Fibroblast of lung (primary cell): ENCODE data around the gene ZNF543. TPM values are rescaled to one million over a fixed set of nuclear protein-coding genes. Genes with fewer than 3 reads are reported as not detected.

ENCODE experiments used
- DNase-seq, 2 donors: peaks; one replicate each; pipeline versions ENCODE4 v3.0.0 to v3.0.0-alpha.2; 2010; ENCODE audit warnings: low read depth in 2 of 2
- H2AFZ ChIP-seq: 2 replicates; pipeline ENCODE4 v1.5.1; 2012; ENCODE audit warnings: low read length, control low read depth, inconsistent platforms
- H3K27ac ChIP-seq: 2 replicates; pipeline ENCODE4 v1.5.1; 2011; ENCODE audit warnings: low read length, control low read depth; ENCODE audit not compliant: insufficient read depth
- H3K27me3 ChIP-seq: 2 replicates; pipeline ENCODE4 v1.5.1; 2011; ENCODE audit warnings: mild to moderate bottlenecking, low read length; ENCODE audit not compliant: control insufficient read depth, insufficient read depth
- H3K36me3 ChIP-seq: 2 replicates; pipeline ENCODE4 v1.5.1; 2011; ENCODE audit warnings: low read length; ENCODE audit not compliant: control insufficient read depth, insufficient read depth
- H3K4me1 ChIP-seq: 2 replicates; pipeline ENCODE4 v1.5.1; 2011; ENCODE audit warnings: low read length; ENCODE audit not compliant: control insufficient read depth, insufficient read depth; ENCODE audit errors: extremely low read depth
- H3K4me2 ChIP-seq: 2 replicates; pipeline ENCODE4 v1.5.1; 2011; ENCODE audit warnings: low read length, control low read depth; ENCODE audit not compliant: insufficient read depth; ENCODE audit errors: extremely low read depth
- H3K4me3 ChIP-seq, 4 experiments: fragments of 200-600 bp in 1 of 4; sonication (generic) in 1 of 4; replicated peaks in 1 of 4; 2 replicates each; pipeline ENCODE4 v1.5.1; 2011 to 2016; ENCODE audit warnings: low read length in 4 of 4, low read depth in 3 of 4, mild to moderate bottlenecking in 3 of 4, control low read depth in 2 of 4, inconsistent platforms in 1 of 4, mixed read lengths in 1 of 4; ENCODE audit not compliant: insufficient read depth in 1 of 4; ENCODE audit errors: control extremely low read depth in 1 of 4
- H3K79me2 ChIP-seq: 2 replicates; pipeline ENCODE4 v1.5.1; 2012; ENCODE audit warnings: mild to moderate bottlenecking, low read length, inconsistent platforms; ENCODE audit not compliant: control insufficient read depth, insufficient read depth
- H3K9ac ChIP-seq: 2 replicates; pipeline ENCODE4 v1.5.1; 2011; ENCODE audit warnings: mild to moderate bottlenecking, low read length, control low read depth; ENCODE audit not compliant: insufficient read depth
- H3K9me3 ChIP-seq: 2 replicates; pipeline ENCODE4 v1.5.1; 2012; ENCODE audit warnings: low read depth, low read length; ENCODE audit not compliant: control insufficient read depth, insufficient read depth
- H4K20me1 ChIP-seq: 2 replicates; pipeline ENCODE4 v1.5.1; 2011; ENCODE audit warnings: low read length; ENCODE audit not compliant: control insufficient read depth, insufficient read depth; ENCODE audit errors: extremely low read depth
- CTCF ChIP-seq, 2 donors: IDR thresholded peaks in 1 of 2; conservative IDR thresholded peaks in 1 of 2; 1 replicate in 1 of 2; 2 replicates in 1 of 2; pipeline ENCODE4 v1.5.1; 2011 to 2012; ENCODE audit warnings: low read length in 2 of 2, control low read depth in 1 of 2, inconsistent platforms in 1 of 2, low read depth in 1 of 2, mild to moderate bottlenecking in 1 of 2
- EZH2 ChIP-seq: IDR thresholded peaks from 2 replicates; pipeline ENCODE4 v1.5.1; 2012; ENCODE audit warnings: low read length, control low read depth, mild to moderate bottlenecking; ENCODE audit errors: missing control alignments
- polyA plus RNA-seq, 2 donors: library from polyadenylated mRNA; depleted of rRNA in 1 of 2; stranded (reverse) in 1 of 2; unstranded in 1 of 2; fragments of >200 nt; gene quantifications; 2 replicates each; pipeline ENCODE4 v1.2.1, GENCODE V29; 2011 to 2012; ENCODE audit warnings: missing spikeins in 1 of 2
- total RNA-seq: library from RNA; depleted of rRNA; stranded (reverse); fragments of >200 nt; gene quantifications from 2 replicates; pipeline ENCODE4 v1.2.1, GENCODE V29; 2014

ZNF543 gene
- total and polyA plus RNA-seq, 2 donors (not counting 1 experiment from before 2014, with no cell fraction given): 2.8 to 12.9 TPM

GRCh38 chr19:57293719-57294118 is 26.6 kb upstream of the ZNF543 start:
- H3K4me2 ChIP-seq: no peak overlapping the region
- peaks cover 6% of the 10 kb centered on the region for H3K9me3 ChIP-seq
- H3K27ac ChIP-seq: no peak overlapping the region
- TF ChIP-seq EZH2: no peak
- TF ChIP-seq CTCF (conservative IDR thresholded peaks at IDR 0.05 in 1 of 2, IDR thresholded peaks at IDR 0.05 in 1 of 2; ENCODE audit: low read depth in 1 of 2, low read length in 2 of 2): no peak
- no peaks in the 10 kb centered on the region for H3K4me1 ChIP-seq
- H2AFZ ChIP-seq: no peak overlapping the region
- no peaks in the 10 kb centered on the region for H3K27me3 ChIP-seq
- H3K4me3 ChIP-seq: no peak overlapping the region
- peaks cover 34% of the 10 kb centered on the region for H3K79me2 ChIP-seq
- no peak overlapping the region for H3K9ac ChIP-seq
- no peaks in the 10 kb centered on the region for H4K20me1 ChIP-seq
- no peak for DNase-seq
- H3K36me3 ChIP-seq: peaks cover 23% of the 10 kb centered on the region

GRCh38 chr19:57302020-57302465 is 18.2 kb upstream of the ZNF543 start:
- H3K9ac ChIP-seq: no peak overlapping the region
- peak overlapping the region; percentile 18 for H3K4me2 ChIP-seq
- H3K27ac ChIP-seq: peak overlapping the region; percentile 75

GRCh38 chr19:57302727-57303401 is 17.4 kb upstream of the ZNF543 start:
- no peak for TF ChIP-seq CTCF (conservative IDR thresholded peaks at IDR 0.05 in 1 of 2, IDR thresholded peaks at IDR 0.05 in 1 of 2; ENCODE audit: low read depth in 1 of 2, low read length in 2 of 2)
- no peak for TF ChIP-seq EZH2
- Histone ChIP-seq H2AFZ (no peak overlapping the region), H4K20me1 (no peaks in the 10 kb centered on the region), H3K79me2 (peaks cover 10% of the 10 kb centered on the region), H3K4me2 (no peak overlapping the region), H3K27ac (peak overlapping the region; percentile 75), H3K27me3 (no peaks in the 10 kb centered on the region), H3K4me3 (no peak overlapping the region), H3K9ac (no peak overlapping the region), H3K36me3 (peaks cover 6% of the 10 kb centered on the region), H3K4me1 (peaks cover 14% of the 10 kb centered on the region), H3K9me3 (no peaks in the 10 kb centered on the region)
- DNase-seq: peak in 1 of 2 donors; percentile 73

More at GRCh38 chr19:57302020-57302465, 18.2 kb upstream of the ZNF543 start:
- TF ChIP-seq CTCF (conservative IDR thresholded peaks at IDR 0.05 in 1 of 2, IDR thresholded peaks at IDR 0.05 in 1 of 2; ENCODE audit: low read depth in 1 of 2, low read length in 2 of 2) (no peak), EZH2 (no peak)
- no peak overlapping the region for H2AFZ ChIP-seq
- H3K4me1 ChIP-seq: peaks cover 14% of the 10 kb centered on the region
- no peaks in the 10 kb centered on the region for H4K20me1 ChIP-seq
- peaks cover 10% of the 10 kb centered on the region for H3K79me2 ChIP-seq
- no peaks in the 10 kb centered on the region for H3K9me3 ChIP-seq
- peaks cover 6% of the 10 kb centered on the region for H3K36me3 ChIP-seq
- H3K4me3 ChIP-seq: no peak overlapping the region
- DNase-seq: peak; percentile 88 to 97
- H3K27me3 ChIP-seq: no peaks in the 10 kb centered on the region
